GM13976 (cell line): ENCODE measurements around the gene HOXD9.

Experiments
- DNase-seq: peaks from one replicate; pipeline ENCODE4 v3.0.0; 2012; ENCODE audit warnings: low spot score
- CTCF ChIP-seq: IDR thresholded peaks from 2 replicates; pipeline ENCODE4 v1.5.1; 2012; ENCODE audit warnings: borderline replicate concordance, mild to moderate bottlenecking; ENCODE audit not compliant: insufficient read depth; ENCODE audit errors: extremely low read depth, missing control alignments, control extremely low read depth
- in situ Hi-C: fragments of 300-500 bp; cut with MboI; formaldehyde crosslinking; loops from one replicate; pipeline ENCODE4 v1.12.0; 2022; ENCODE audit warnings: low sequenced_read_pairs, mixed read lengths, inconsistent platforms; ENCODE audit not compliant: unreplicated experiment

The HOXD9 gene

GRCh38 chr2:176103194-176103593, 19.3 kb upstream of the HOXD9 start:
- no peak for DNase-seq
- in situ Hi-C loops: no loop called here
- no peak for TF ChIP-seq CTCF

GRCh38 chr2:176103742-176104315, 18.7 kb upstream of the HOXD9 start:
- in situ Hi-C loops: no loop called here
- DNase-seq: no peak
- no peak for TF ChIP-seq CTCF

GRCh38 chr2:176104316-176105077, 18.0 kb upstream of the HOXD9 start:
- TF ChIP-seq CTCF: no peak
- in situ Hi-C loops: no loop called here
- no peak for DNase-seq

GRCh38 chr2:176105078-176105729, 17.3 kb upstream of the HOXD9 start:
- in situ Hi-C loops: no loop called here
- DNase-seq: no peak
- no peak for TF ChIP-seq CTCF

- DNase-seq: no peak
- in situ Hi-C loops: no loop called here
- no peak for TF ChIP-seq CTCF
Observed at GRCh38 chr2:176105730-176106580, 16.6 kb upstream of the HOXD9 start.

- no peak for DNase-seq
- in situ Hi-C loops: no loop called here
- no peak for TF ChIP-seq CTCF
Observed at GRCh38 chr2:176106581-176107539, 15.7 kb upstream of the HOXD9 start, which contains the start of gene HOXD11. Gene HOXD11, plus strand, starts transcription at chr2:176107280. Its CDS starts 76 bp downstream, at chr2:176107356.
